Spleen (tissue), 7 donors: ENCODE data around the gene AKAP13.

Experiments used
- CTCF ChIP-seq, 11 experiments: fragments of 200-600 bp in 7 of 11; fragments of 450-650 bp in 4 of 11; sonication (generic) in 4 of 11; IDR thresholded peaks in 8 of 11; conservative IDR thresholded peaks in 3 of 11; 1 replicate in 7 of 11; 2 replicates in 4 of 11; pipeline versions ENCODE4 v1.4.0 to v1.8.0; 2016 to 2021; ENCODE audit warnings: antibody characterized with exemption in 11 of 11, inconsistent platforms in 4 of 11, mild to moderate bottlenecking in 1 of 11
- POLR2A ChIP-seq, 3 donors: fragments of 450-650 bp; IDR thresholded peaks; one replicate each; pipeline ENCODE4 v1.5.1; 2017; ENCODE audit warnings: antibody characterized with exemption in 3 of 3, mild to moderate bottlenecking in 1 of 3
- POLR2AphosphoS5 ChIP-seq, 3 donors: sonication (generic); formaldehyde crosslinking; IDR thresholded peaks; one replicate each; pipeline ENCODE4 v1.5.1; 2017; ENCODE audit warnings: antibody characterized with exemption in 3 of 3
- donor health status: DM: no; HTN: no; CAD: no; lungs with moderate emphysema.
- donor health status: DM: no; HTN: no; CAD: no.
- donor health status: DM: no; HTN: no; CAD: no.

DNA sequence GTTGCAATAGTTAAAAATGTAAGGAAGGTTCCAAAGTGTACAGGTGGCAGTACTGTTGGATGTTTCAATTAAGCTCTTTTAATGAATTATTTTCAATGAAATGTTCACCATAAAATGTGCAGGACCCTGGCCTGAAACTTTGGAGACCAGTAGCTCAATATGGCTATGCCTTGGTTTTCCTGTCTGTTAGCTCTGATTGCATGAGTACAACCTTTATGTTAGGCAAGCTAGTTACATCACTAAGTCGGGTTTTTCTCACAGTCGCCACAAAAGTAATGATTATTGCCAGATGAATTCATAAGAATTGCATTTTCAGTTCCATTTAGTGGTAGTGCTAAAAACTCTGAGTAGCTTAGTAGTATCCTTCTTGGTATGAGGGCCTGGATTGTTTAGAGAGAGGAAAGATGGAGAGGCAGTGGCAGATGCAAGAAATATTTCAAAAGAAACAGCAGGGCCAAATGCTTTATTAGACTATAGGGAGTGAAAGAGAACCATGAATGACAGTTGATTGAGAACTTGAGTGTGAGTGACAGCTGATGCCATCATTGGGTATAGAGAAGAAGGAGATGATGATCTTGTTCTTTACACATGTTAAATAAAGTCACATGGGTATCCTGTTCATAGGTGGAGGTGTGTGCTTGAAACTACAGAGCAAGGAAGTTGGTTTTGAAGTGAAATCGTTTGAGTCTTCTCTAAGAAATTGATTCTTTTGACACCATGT, 109.5 kb downstream of the AKAP13 start:
- no peak for TF ChIP-seq POLR2AphosphoS5 (IDR thresholded peaks at IDR 0.05)
- no peak for TF ChIP-seq CTCF (IDR thresholded peaks at IDR 0.05 in 8 of 11, conservative IDR thresholded peaks at IDR 0.05 in 3 of 11)
- TF ChIP-seq POLR2A (IDR thresholded peaks at IDR 0.05): no peak
